ENCODE results near the gene UBIAD1.
A peak's percentile ranks its signal among the peaks of the same experiment; 100 is the strongest.

The UBIAD1 gene

GRCh38 chr1:11311816-11312755 lies 39.1 kb downstream of the UBIAD1 start:
- no peak for DNase-seq (ENCODE audit: low read depth)

DNA sequence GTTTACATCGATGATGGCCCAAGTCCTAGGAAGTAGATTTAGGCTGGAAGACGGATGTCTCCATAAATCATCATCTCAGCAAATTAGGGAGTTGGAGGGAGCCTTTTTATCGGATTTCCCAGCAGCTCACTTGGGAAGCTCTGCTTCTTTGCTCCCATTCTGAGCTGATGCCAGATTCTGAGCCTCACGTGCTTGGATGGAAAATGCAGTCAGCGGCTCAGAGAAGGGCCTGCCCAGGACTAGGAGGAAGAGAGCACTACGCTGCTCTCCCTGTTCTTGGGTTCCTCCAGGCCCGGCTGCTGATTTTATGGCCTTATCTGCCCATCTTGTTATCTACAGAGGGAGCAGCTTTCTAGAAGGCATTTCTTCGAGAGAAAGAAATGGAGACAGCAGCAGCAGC lies 42.0 kb downstream of the UBIAD1 start:
- no peak for DNase-seq (ENCODE audit: low read depth)

DNA sequence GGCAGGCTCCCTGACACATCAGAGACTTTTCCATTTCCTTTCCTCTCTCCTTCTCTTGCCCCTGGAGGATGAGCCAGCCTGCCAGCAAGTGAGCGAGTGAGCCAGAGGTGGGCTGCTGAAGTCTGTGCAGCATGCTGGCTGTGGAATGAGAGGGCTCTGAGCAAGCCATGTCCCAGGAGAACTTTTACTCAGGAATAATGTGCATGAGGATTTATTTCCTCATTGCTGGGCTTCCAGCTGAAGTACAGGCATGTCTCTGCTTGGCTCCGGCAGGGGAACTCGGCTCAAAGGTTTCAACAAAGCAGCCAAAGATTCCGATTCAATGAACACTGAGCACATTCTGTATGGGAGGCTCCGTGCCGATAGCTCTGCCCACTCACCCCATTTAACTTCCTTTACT lies 43.7 kb downstream of the UBIAD1 start:
- no peak for DNase-seq (ENCODE audit: low read depth)

DNA sequence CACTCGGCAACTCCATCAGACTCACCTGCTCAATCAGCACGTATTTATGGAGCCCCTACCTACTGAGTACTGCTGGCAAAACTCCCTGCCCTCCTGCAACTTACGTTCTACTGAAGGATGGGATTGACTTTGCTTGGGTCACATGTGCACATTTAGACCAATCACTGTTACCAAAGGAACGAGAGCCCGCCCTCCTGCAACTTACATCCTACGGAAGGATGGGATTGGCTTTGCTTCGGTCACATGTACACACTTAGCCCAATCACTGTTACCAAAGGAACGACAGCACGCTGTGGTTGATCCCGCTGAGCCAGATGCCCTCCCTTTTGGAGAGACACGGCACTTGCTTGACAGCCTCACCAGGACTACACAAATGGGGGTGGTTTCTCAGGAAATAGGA lies 46.0 kb downstream of the UBIAD1 start:
- no peak for DNase-seq (ENCODE audit: low read depth)

- peak; percentile 34 for DNase-seq (ENCODE audit: low read depth)
Measured at GRCh38 chr1:11320153-11320936, 47.3 kb downstream of the UBIAD1 start.

DNA sequence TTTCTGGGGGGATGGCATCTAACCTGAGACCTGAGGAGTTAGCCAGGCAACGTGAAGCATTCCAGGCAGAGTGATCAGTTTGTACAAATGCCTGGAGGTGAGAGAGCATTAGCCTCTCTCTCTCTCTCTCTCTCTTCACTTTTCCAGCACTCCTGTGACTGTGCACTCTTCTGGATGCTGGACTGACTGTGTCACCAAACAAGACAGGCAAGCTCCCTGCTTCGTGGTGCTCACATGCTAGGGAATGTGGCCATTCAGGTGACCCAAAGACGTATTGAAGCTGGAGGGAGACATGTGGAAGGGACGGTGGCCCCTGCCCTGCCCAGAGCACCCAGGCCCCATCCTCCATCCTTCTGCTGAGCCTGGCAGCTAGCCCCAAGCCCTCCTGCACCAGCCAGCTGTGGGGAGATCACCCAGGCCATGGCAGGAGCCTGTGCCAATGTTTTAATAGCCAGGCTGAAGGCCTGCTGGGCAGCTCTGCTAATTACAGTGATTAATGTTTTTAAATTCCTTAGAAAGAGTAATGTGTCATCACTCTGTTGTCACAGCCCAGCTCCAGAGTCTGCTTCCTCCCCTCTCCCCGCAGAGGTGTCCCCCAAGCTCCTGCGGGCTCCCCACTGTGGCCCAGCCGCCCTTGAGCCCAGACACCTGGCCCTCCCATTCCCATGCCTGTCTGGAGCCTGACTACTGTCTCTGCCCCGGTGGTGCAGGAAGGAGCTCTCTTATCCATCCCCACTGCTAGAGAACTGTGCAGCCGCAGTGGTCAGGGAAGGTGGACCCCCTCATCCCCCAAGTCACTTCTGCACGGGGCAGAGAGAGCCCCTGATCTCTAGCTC lies 48.9 kb downstream of the UBIAD1 start:
- no peak for DNase-seq (ENCODE audit: low read depth)

GRCh38 chr1:11324567-11325165 lies 51.7 kb downstream of the UBIAD1 start:
- DNase-seq (ENCODE audit: low read depth) = no peak

- DNase-seq (ENCODE audit: low read depth) = no peak
Measured at GRCh38 chr1:11326070-11326469, 53.1 kb downstream of the UBIAD1 start.

GRCh38 chr1:11328444-11328843 lies 55.4 kb downstream of the UBIAD1 start:
- DNase-seq (ENCODE audit: low read depth) = no peak

GRCh38 chr1:11330411-11330810 lies 57.4 kb downstream of the UBIAD1 start:
- DNase-seq (ENCODE audit: low read depth) = no peak

- DNase-seq (ENCODE audit: low read depth) = no peak
Measured at GRCh38 chr1:11331036-11331944, 58.3 kb downstream of the UBIAD1 start.

DNA sequence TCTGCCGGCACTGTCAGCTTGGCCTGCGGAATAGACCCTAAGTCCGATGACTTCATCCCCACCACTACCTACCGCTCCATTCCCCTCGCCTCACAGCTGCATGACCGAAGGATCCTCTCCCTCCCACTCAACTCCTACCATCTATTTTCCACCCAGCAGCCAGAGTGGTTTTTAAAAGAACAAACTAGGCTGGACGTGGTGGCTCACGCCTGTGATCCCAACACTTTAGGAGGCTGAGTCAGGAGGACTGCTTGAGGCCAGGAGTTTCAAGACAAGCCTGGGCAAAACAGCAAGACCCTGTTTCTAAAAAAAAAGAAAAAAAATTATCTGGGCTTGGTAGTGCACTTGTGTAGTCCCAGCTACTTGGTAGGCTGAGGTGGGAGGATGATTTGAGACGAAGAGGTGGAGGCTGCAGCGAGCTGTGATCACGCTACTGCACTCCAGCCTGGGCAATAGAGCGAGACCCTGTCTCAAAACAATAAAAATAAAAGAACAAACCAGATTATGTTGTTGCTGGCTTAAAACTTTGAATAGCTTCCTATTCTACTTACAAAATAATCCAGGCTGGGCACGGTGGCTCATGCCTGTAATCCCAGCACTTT lies 59.0 kb downstream of the UBIAD1 start:
- no peak for DNase-seq (ENCODE audit: low read depth)

DNA sequence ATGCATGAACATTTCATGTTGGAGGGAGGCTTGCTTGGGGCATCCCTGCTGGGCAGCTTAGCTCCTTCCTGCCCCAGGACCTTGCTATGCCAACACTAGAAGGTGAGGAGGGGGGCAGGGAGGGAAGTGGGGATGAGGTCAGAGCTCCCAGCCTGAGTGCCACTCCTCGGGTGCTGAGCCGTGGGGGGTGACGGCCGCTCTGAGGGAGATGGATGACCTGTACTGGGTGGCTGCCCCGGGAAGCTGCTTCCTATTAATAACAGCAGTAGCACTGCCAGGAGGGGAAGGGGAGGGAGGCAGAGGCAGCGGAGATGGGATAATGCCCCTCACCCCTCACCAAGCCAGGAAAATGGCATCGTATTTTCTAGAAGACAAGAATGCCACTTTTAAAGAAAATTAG lies 60.6 kb downstream of the UBIAD1 start:
- DNase-seq (ENCODE audit: low read depth) = no peak

- DNase-seq (ENCODE audit: low read depth) = no peak
Measured at GRCh38 chr1:11334261-11334804, 61.3 kb downstream of the UBIAD1 start.

- no peak for DNase-seq (ENCODE audit: low read depth)
Measured at GRCh38 chr1:11334821-11335220, 61.8 kb downstream of the UBIAD1 start.

- DNase-seq (ENCODE audit: low read depth) = no peak
Measured at GRCh38 chr1:11335417-11336056, 62.5 kb downstream of the UBIAD1 start.

GRCh38 chr1:11337580-11338073 lies 64.6 kb downstream of the UBIAD1 start:
- peak; percentile 68 for DNase-seq (ENCODE audit: low read depth)

Measured in activated T-cell treated with anti-CD3 and anti-CD28 coated beads for 48 hours (primary cell).